HG02938 (cell line): Measurements from ENCODE around the gene GRIN1.

Experiments used
- ATAC-seq: cut with Tn5 transposase; IDR thresholded peaks from one replicate; pipeline ENCODE4 v1.9.1; 2021; ENCODE audit warnings: mild to moderate bottlenecking, moderate library complexity; ENCODE audit not compliant: unreplicated experiment

The GRIN1 gene

GRCh38 chr9:137138722-137139467 lies at the start of gene GRIN1:
TSS of gene GRIN1 (plus strand) at chr9:137139154. CDS start at chr9:137139487, 333 bp downstream.
- no peak for ATAC-seq

GRCh38 chr9:137089232-137089947 lies 49.6 kb upstream of the GRIN1 start:
- no peak for ATAC-seq

GRCh38 chr9:137095664-137096517 lies 43.1 kb upstream of the GRIN1 start:
- peak; percentile 88 for ATAC-seq

- no peak for ATAC-seq
Observed at GRCh38 chr9:137096785-137097546, 42.0 kb upstream of the GRIN1 start.

- ATAC-seq: no peak
Observed at GRCh38 chr9:137097761-137098462, 41.0 kb upstream of the GRIN1 start.

GRCh38 chr9:137099231-137099630 lies 39.7 kb upstream of the GRIN1 start:
- no peak for ATAC-seq

GRCh38 chr9:137103206-137103999 lies 35.6 kb upstream of the GRIN1 start:
- no peak for ATAC-seq

GRCh38 chr9:137105814-137106661 lies 32.9 kb upstream of the GRIN1 start:
- ATAC-seq: no peak

- ATAC-seq: no peak
Observed at GRCh38 chr9:137106662-137107250, 32.2 kb upstream of the GRIN1 start.

- no peak for ATAC-seq
Observed at GRCh38 chr9:137107312-137107921, 31.5 kb upstream of the GRIN1 start.

GRCh38 chr9:137107982-137108381 lies 31.0 kb upstream of the GRIN1 start:
- no peak for ATAC-seq

- ATAC-seq: no peak
Observed at GRCh38 chr9:137108608-137109249, 30.2 kb upstream of the GRIN1 start.

GRCh38 chr9:137109250-137110146 lies 29.5 kb upstream of the GRIN1 start:
- ATAC-seq: no peak

- no peak for ATAC-seq
Observed at GRCh38 chr9:137110147-137110910, 28.6 kb upstream of the GRIN1 start.
